ENCODE measurements around the gene HSPA12A. TPM values are rescaled to one million over a fixed set of nuclear protein-coding genes. Genes with fewer than 3 reads are reported as not detected.

HSPA12A gene
- polyA plus RNA-seq, 1 donor (not counting 4 experiments of a cell fraction or from before 2014, with no cell fraction given) = 8.1 TPM

GRCh38 chr10:116716381-116716780 lies 26.0 kb downstream of the HSPA12A start:
- Histone ChIP-seq H3K27me3 (ENCODE audit: control insufficient read depth, extremely low read depth, insufficient read depth, low read length) (no peaks in the 10 kb centered on the region), H3K9me1 (ENCODE audit: control insufficient read depth, extremely low read depth, insufficient read depth, low read length) (no peaks in the 10 kb centered on the region), H2AFZ (ENCODE audit: control insufficient read depth, low read length) (no peak overlapping the region), H4K20me1 (ENCODE audit: control insufficient read depth, extremely low read depth, insufficient read depth, low read length) (no peaks in the 10 kb centered on the region), H3K4me3 (ENCODE audit: control insufficient read depth in 2 of 3, extremely low read depth in 1 of 3, insufficient read depth in 2 of 3, low read depth in 1 of 3, low read length in 3 of 3) (no peak overlapping the region), H3K79me2 (ENCODE audit: control insufficient read depth, insufficient read depth, low read length) (no peaks in the 10 kb centered on the region), H3K27ac (ENCODE audit: control insufficient read depth, insufficient read depth, low read length) (no peak overlapping the region), H3K9ac (ENCODE audit: control insufficient read depth, extremely low read depth, insufficient read depth, low read length) (no peak overlapping the region), H3K4me2 (ENCODE audit: control insufficient read depth, extremely low read depth, insufficient read depth, low read depth, low read length) (no peak overlapping the region), H3K36me3 (ENCODE audit: control insufficient read depth in 2 of 2, extremely low read depth in 1 of 2, insufficient read depth in 2 of 2, low read length in 2 of 2) (no peaks in the 10 kb centered on the region), H3K9me3 (ENCODE audit: control insufficient read depth, low read depth, low read length) (no peaks in the 10 kb centered on the region), H3K4me1 (ENCODE audit: control insufficient read depth, extremely low read depth, insufficient read depth, low read length) (no peaks in the 10 kb centered on the region)
- dilution Hi-C loops (cut with MboI; ENCODE audit: extremely low pct_ligation_motif_present, low sequenced_read_pairs) = no loop called here
- no peak for DNase-seq (ENCODE audit: low read depth, low spot score)
- no peak for TF ChIP-seq EZH2 (IDR thresholded peaks at IDR 0.05; ENCODE audit: low read length)
- TF ChIP-seq, protein P1, sequence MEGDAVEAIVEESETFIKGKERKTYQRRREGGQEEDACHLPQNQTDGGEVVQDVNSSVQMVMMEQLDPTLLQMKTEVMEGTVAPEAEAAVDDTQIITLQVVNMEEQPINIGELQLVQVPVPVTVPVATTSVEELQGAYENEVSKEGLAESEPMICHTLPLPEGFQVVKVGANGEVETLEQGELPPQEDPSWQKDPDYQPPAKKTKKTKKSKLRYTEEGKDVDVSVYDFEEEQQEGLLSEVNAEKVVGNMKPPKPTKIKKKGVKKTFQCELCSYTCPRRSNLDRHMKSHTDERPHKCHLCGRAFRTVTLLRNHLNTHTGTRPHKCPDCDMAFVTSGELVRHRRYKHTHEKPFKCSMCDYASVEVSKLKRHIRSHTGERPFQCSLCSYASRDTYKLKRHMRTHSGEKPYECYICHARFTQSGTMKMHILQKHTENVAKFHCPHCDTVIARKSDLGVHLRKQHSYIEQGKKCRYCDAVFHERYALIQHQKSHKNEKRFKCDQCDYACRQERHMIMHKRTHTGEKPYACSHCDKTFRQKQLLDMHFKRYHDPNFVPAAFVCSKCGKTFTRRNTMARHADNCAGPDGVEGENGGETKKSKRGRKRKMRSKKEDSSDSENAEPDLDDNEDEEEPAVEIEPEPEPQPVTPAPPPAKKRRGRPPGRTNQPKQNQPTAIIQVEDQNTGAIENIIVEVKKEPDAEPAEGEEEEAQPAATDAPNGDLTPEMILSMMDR (optimal IDR thresholded peaks at IDR 0.05 in 1 of 3, IDR thresholded peaks at IDR 0.05 in 1 of 3, conservative IDR thresholded peaks at IDR 0.05 in 1 of 3; ENCODE audit: extremely low read depth in 1 of 3, insufficient read depth in 2 of 3, low read length in 3 of 3) = no peak
- no peak for FAIRE-seq

DNA sequence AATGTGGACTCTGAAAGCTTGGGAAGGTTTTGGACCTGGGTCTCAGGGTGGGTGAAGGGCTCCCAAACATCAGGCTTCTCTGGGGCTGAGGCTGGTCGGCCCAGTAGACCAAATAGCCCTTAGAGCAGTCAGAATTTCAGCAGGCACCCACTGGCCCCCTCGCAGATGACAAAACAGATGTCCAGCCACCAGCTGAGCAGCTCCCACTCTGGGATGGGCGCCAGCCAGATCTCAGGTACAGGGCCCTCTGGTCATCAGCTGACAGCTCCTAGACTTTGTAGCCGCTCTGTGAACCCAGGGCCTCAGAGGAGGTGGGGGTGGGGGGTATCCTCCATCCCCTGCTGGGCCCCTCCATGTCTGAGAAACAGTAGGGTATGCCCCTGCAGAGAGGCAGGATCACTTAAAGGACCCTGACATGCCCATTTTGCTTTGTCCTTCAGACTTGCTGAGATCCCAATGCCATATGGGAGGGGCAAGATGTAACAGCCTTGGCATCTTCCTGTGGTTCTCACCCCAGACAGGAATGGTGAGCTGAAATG lies 26.5 kb downstream of the HSPA12A start:
- DNase-seq (ENCODE audit: low read depth, low spot score) = no peak
- Histone ChIP-seq H3K79me2 (ENCODE audit: control insufficient read depth, insufficient read depth, low read length) (no peaks in the 10 kb centered on the region), H3K9ac (ENCODE audit: control insufficient read depth, extremely low read depth, insufficient read depth, low read length) (no peak overlapping the region), H3K4me1 (ENCODE audit: control insufficient read depth, extremely low read depth, insufficient read depth, low read length) (no peaks in the 10 kb centered on the region), H3K27ac (ENCODE audit: control insufficient read depth, insufficient read depth, low read length) (no peak overlapping the region), H3K4me2 (ENCODE audit: control insufficient read depth, extremely low read depth, insufficient read depth, low read depth, low read length) (no peak overlapping the region), H4K20me1 (ENCODE audit: control insufficient read depth, extremely low read depth, insufficient read depth, low read length) (no peaks in the 10 kb centered on the region), H3K9me1 (ENCODE audit: control insufficient read depth, extremely low read depth, insufficient read depth, low read length) (no peaks in the 10 kb centered on the region), H3K27me3 (ENCODE audit: control insufficient read depth, extremely low read depth, insufficient read depth, low read length) (no peaks in the 10 kb centered on the region), H3K4me3 (ENCODE audit: control insufficient read depth in 2 of 3, extremely low read depth in 1 of 3, insufficient read depth in 2 of 3, low read depth in 1 of 3, low read length in 3 of 3) (no peak overlapping the region), H3K9me3 (ENCODE audit: control insufficient read depth, low read depth, low read length) (no peaks in the 10 kb centered on the region), H3K36me3 (ENCODE audit: control insufficient read depth in 2 of 2, extremely low read depth in 1 of 2, insufficient read depth in 2 of 2, low read length in 2 of 2) (no peaks in the 10 kb centered on the region), H2AFZ (ENCODE audit: control insufficient read depth, low read length) (no peak overlapping the region)
- no peak for FAIRE-seq
- TF ChIP-seq, protein P1 (optimal IDR thresholded peaks at IDR 0.05 in 1 of 3, IDR thresholded peaks at IDR 0.05 in 1 of 3, conservative IDR thresholded peaks at IDR 0.05 in 1 of 3; ENCODE audit: extremely low read depth in 1 of 3, insufficient read depth in 2 of 3, low read length in 3 of 3) = no peak
- no peak for TF ChIP-seq EZH2 (IDR thresholded peaks at IDR 0.05; ENCODE audit: low read length)
- dilution Hi-C loops (cut with MboI; ENCODE audit: extremely low pct_ligation_motif_present, low sequenced_read_pairs) = no loop called here

Measured in keratinocyte (primary cell).